Measurements from ENCODE around the gene ADGRA1. TPM values are rescaled to one million over a fixed set of nuclear protein-coding genes. Genes with fewer than 3 reads are reported as not detected.
A peak's percentile ranks its signal among the peaks of the same experiment; 100 is the strongest.

Gene ADGRA1
- total and polyA plus RNA-seq, 2 of the 8 experiments (the other 6 are each of a cell fraction or from before 2014, with no cell fraction given), result 0.17 to 0.21 TPM

- TF ChIP-seq CHD2 (IDR thresholded peaks at IDR 0.05; ENCODE audit: low read length) (no peak), E2F6 (IDR thresholded peaks at IDR 0.05) (no peak), CEBPB (IDR thresholded peaks at IDR 0.05; ENCODE audit: low read depth, low read length) (no peak), FOSL1 (IDR thresholded peaks at IDR 0.05; ENCODE audit: insufficient read depth, low read depth, low read length) (no peak), SUZ12 (IDR thresholded peaks at IDR 0.05; ENCODE audit: low read length) (no peak), BCL11A (IDR thresholded peaks at IDR 0.05; ENCODE audit: low read depth in 2 of 2, low read length in 2 of 2) (no peak), SIN3A (conservative IDR thresholded peaks at IDR 0.05 in 1 of 2, IDR thresholded peaks at IDR 0.05 in 1 of 2; ENCODE audit: low read depth in 1 of 2, low read length in 2 of 2) (0 out of 4 replicates have a peak, but pooled peaks of 1 of the 2 experiments have one; percentile 54), CREB1 (IDR thresholded peaks at IDR 0.05) (no peak), ATF2 (IDR thresholded peaks at IDR 0.05; ENCODE audit: low read length) (no peak)
Observed at GRCh38 chr10:133159950-133160825, 72.5 kb downstream of the ADGRA1 start, which contains the start of gene KNDC1 (continued).
